BE2C (cell line): Measurements from ENCODE around the gene CBLIF.

ENCODE experiments used
- DNase-seq: peaks from one replicate; pipeline ENCODE4 v3.0.0-alpha.2; 2020
- H3K27me3 ChIP-seq: fragments of 250-450 bp; sonication (Bioruptor Pico); 2 replicates; pipeline ENCODE4 v1.5.1; 2020; ENCODE audit warnings: mild to moderate bottlenecking
- H3K36me3 ChIP-seq: fragments of 250-450 bp; sonication (Bioruptor Pico); 2 replicates; pipeline ENCODE4 v1.5.1; 2020; ENCODE audit warnings: mild to moderate bottlenecking
- H3K4me1 ChIP-seq: fragments of 250-450 bp; sonication (Bioruptor Pico); 2 replicates; pipeline ENCODE4 v1.5.1; 2020
- H3K4me3 ChIP-seq: 2 replicates; pipeline ENCODE4 v1.5.1; 2011; ENCODE audit warnings: low read depth, low read length
- H3K9me3 ChIP-seq: fragments of 250-450 bp; sonication (Bioruptor Pico); 2 replicates; pipeline ENCODE4 v1.5.1; 2020
- CTCF ChIP-seq: IDR thresholded peaks from 2 replicates; pipeline ENCODE4 v1.5.1; 2012; ENCODE audit warnings: mild to moderate bottlenecking, low read depth, low read length

CBLIF gene

GRCh38 chr11:59779487-59779886, 65.8 kb downstream of the CBLIF start:
- H3K36me3 ChIP-seq = no peaks in the 10 kb centered on the region
- H3K4me1 ChIP-seq = no peaks in the 10 kb centered on the region
- no peaks in the 10 kb centered on the region for H3K27me3 ChIP-seq
- H3K4me3 ChIP-seq = no peak overlapping the region
- no peak for DNase-seq
- no peak for TF ChIP-seq CTCF
- no peaks in the 10 kb centered on the region for H3K9me3 ChIP-seq
